GM19467 (cell line): ENCODE measurements around the gene PDCD6IP.

Experiments
- ATAC-seq: cut with Tn5 transposase; IDR thresholded peaks from one replicate; pipeline ENCODE4 v1.9.1; 2021; ENCODE audit warnings: mild to moderate bottlenecking, moderate library complexity; ENCODE audit not compliant: unreplicated experiment

The PDCD6IP gene

DNA sequence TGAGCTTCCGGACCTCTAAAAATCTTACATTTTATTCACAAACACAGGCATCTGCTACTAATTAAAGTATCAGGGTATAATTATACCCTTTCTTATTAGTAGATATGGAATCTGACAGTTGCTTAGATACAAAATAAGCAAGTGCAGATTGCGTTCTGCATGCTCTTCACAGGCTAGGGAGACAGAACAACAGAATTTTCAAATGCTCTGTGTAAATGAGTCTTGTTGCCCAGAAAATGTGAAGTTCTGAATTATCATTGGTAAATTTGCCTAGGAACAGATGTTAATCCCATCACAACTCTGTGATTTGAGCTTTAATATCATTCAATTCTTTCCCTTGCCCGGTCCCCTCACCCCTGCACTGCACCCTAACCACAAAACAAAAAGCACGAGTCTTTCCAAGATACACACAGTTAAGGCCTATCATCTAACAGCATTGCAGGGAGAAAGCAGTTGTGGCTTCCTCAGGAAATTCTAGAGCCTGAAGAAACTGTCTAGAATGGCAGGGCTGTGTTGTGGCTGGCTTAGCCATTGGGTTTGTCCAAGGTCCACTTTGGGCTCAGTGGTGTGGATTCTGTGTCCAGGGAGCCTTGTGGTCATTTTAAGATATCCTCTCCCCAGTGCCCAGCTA, 119.8 kb downstream of the PDCD6IP start:
- ATAC-seq = no peak
